NCI-H1694 treated with DMSO at 0.1 percent for 48 hours (cell line): ENCODE results near the gene FAM3D.
A peak's percentile ranks its signal among the peaks of the same experiment; 100 is the strongest.
"Not testable (repeated sequence)": the region's sequence is repeated elsewhere in the genome, so short reads cannot be mapped to it uniquely, and the experiment has no call there.

ENCODE experiments used
- DNase-seq: peaks from one replicate; lab custom pipeline; 2025; lab: John Stamatoyannopoulos, UW

The FAM3D gene, protein sequence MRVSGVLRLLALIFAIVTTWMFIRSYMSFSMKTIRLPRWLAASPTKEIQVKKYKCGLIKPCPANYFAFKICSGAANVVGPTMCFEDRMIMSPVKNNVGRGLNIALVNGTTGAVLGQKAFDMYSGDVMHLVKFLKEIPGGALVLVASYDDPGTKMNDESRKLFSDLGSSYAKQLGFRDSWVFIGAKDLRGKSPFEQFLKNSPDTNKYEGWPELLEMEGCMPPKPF

DNA sequence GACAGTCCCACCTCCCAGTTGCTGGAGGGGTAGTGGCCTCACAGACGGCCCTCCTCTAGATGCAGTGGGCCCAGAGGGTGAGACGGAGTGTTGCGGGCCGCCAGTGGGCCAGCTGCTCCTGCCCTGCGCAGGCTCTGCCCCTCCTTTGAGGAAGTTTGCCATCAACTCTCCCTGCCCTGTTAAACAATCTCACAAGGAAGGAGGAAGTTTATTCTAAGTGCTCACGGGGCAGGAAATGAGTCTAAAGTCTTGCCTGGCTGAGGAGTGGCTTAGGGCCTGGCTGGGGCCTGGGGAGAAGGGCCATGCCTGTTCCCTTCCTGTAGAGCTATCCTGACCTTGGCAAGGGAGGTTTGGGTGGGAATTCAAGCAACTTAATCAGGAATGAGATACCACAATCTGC, at the start of gene FAM3D:
Gene FAM3D (minus strand): TSS at position 92 of the 400 bp plus-strand sequence. CDS start 11,211 bp downstream, outside the sequence.
- no peak for DNase-seq

DNA sequence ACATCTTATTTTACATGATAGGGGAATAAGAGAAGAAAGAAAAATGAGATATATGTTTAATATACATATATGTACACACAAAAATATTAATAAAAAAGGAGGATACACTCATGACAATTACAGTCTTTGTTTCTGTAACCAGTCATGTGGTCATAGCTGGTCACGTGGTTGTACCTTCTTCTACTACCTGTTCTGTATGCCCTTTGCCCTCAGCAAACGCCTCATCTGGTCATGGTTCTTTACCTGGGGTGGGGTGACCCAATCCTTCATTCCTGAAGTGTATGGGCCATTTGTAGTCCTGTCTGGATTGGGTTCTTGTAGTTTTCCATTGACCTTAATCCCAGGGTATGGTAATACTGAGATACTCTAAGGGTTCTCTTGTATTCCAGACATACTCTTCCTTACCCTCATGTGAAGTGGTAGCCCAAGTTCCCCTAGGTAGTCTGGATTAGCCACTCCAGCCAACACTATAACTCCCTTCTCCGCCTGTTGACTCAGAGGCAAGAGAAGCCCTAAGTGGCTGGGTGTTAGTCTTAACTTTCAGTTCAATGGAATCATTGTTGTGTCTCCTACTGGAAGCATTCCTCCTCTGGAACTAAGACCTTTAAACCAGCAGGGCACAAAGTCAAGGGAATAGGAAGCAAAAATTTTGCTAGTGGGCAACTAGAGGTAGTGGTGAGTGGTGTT, 47.3 kb upstream of the FAM3D start:
- DNase-seq = no peak

DNA sequence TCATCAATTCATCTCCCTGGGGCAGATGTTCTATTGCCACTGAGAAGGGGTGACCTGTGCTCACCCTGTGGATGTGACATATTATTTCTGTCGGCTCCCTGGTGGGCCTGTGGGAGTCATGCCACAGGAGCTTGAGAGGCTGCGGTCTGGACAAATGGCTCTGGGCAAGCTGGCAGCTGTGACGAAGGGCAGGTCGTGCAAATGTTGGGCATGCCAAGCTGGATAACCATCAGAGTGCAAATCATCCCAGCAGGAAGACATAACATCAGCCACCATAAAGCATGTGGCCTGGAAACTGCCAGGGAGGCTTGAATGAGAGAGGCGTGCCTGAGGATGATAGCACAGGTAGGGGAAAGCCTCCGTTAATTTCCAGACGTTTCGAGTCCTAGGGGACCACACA, 45.3 kb upstream of the FAM3D start:
- DNase-seq = no peak

DNA sequence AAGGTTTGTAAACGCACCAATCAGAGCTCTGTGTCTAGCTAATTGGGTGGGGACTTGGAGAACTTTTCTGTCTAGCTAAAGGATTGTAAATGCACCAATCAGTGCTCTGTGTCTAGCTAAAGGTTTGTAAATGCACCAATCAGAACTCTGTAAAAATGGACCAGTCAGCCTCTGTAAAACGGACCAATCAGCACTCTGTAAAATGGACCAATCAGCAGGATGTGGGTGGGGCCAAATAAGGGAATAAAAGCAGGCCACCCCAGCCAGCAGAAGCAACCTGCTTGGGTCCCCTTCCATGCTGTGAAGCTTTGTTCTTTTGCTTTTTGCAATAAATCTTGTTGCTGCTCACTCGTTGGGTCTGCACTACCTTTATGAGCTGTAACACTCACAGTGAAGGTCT, 42.4 kb upstream of the FAM3D start:
- DNase-seq = not testable (repeated sequence)

DNA sequence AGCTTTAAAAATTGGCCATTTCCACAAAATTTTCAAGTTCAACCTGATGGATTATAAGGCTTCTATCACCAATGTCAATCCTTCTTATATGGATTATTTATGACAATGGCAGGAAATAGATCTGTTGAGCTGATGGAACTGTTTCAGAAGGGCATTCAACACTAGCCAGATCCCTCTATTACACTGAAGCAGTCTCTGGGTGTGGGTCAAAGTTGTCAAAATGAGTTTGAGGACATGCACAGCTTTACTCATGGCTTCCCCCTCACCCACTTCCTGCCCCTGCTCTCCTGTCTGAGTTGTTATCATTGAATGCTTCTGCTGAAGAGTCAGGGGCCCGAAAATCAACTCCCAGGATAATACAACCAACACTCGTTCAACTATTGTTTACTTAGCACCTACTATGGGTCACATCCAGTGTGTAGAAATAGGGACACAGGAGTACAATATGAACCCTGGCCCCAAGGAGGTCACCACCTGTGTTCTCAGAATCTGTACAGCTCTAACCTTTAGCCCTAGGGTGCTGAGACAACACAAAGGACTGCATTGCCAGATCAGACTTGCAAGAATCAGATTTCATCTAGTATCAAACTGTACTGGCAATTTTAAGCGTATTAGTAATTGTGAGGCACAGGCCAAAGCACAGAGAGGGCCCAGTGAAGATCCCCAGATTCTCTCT, 41.7 kb upstream of the FAM3D start:
- DNase-seq = no peak

DNA sequence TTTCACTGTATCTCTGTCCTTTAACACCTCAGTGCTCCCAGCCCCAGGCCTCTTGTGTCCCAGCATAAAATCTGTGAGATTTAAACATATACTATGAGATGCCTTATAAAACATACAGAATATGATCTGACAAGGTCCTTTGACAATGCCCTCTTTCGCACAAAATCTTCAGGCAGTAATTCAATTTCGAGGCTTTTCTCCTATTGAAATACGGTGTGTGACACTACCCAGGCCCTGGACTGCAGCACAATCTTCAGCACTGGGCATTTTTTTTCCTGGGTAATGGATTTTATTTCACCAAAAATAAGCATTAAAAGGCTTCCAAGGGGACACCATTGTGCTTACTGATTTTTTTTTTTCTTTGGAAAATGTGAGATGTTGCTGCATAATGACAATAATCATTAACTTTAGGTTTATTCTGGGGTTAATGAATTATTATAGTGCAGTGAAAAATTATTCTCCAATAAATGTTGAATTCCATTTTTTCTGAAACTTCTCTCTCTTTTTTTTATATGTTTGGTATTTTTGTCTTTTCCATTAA, 40.9 kb upstream of the FAM3D start:
- no peak for DNase-seq

DNA sequence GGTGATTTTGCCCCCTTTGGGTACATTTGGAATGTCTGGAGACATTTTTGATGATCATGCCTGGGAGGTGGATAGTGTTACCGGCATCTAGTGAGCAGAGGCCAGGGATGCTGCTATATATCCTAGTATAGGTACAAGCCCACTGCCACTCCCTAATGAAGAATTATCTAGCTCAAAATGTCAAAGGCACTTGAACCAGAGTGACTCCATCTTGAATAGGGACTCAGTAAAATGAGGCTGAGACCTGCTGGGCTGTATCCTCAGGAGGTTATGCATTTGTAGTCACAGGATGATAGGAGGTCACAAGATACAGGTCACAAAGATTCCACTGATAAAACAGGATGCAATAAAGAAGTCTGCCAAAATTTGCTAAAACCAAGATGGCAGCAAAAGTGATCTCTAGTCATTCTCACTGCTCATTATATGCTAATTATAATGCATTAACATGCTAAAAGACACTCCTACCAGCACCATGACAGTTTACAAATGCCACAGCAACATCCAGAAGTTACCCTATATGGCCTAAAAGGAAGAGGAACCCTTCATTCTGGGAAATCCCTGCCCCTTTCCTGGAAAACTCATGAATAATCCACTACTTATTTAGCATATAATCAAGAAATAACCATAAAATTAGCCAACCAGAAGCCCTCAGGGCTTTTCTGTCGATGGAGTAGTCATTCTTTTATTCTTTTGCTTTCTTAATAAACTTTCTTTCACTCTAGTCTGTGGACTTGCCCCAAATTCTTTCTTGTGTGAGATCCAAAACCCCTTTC, 40.0 kb upstream of the FAM3D start:
- DNase-seq = no peak

DNA sequence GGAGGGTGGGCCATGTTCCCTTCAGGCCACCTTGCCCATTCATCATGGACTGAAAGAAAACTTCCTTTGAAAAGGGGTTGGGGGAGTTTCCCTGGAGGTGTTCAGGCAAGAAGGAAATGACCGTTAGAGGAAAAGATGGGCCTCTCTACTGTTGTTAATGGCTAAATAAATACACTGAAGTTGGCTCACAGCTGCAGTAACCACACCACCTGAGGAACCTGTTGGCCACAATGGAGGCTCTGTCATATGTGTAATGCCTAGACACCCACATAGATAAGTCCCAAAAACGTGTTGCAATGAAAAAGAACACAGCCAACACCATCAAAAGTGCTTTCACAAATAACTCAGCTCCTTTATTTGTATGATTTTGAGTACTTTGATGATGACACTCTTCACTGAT, 38.2 kb upstream of the FAM3D start:
- no peak for DNase-seq

DNA sequence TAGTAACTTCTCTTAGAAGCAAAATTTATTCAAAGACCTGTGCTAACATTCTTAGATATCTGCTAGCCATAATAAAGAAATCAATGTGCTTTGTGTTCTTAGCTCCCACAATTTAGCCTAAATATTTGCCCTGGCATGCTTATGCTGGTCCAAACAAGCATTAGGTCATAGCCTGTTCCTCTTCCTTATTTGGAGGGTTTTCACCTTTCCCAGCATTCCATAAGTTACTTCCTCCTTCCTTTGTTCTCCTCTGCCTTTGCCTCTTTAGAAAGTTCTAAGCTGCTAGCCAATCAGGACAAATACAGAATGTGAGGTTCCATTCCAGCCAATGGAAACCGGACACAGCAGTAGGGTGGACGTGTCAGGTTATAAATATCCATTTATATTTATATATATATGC, 37.7 kb upstream of the FAM3D start:
- not testable (repeated sequence) for DNase-seq

DNA sequence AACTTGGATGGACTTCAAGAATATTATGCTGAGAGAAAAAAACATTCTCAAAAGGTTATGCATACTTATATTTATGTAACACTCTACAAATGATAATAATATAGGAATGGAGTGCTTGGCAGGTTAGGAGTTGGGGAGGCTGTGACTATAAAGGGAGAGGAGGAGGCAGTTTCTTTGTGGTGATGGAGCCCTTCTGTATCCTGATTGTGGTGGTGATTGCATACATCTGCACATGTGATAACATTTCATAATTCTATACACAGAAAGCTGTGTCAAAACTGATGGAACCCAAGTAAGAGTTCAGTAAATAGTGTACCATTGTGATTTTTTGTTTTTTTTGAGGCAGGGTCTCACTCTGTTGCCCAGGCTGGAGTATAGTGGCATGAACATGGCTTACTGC, 31.7 kb upstream of the FAM3D start:
- no peak for DNase-seq

DNA sequence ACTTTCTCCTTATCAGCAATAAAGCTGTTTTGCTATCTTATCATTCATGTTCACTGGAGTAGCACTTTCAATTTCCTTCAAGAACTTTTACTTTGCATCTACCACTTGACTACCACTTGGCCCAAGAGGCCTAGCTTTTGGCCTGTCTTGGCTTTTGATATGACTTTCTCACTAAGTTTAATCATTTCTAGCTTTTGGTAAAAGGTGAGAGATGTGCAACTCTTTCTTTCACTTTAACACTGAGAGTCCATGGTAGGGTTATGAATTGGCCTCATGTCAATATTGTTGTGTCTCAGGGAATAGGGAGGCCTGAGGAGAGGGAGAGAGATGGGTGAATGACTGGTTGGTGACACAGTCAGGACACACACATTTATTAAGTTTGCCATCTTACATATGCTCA, 31.0 kb upstream of the FAM3D start:
- no peak for DNase-seq

DNA sequence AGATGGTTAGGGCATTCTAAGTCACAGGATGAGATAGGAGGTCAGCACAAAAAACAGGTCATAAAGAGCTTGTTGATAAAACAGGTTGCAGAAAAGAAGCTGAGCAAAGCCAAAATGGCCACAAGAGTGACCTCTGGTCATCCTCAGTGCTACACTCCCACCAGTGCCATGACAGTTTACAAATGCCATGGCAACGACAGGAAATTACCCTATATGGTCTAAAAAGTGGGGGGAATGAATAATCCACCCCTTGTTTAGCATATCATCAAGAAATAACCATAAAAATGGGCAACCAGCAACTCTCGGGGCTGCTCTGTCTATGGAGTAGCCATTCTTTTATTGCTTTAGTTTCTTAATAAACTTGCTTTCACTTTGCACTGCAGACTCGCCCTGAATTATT, 30.2 kb upstream of the FAM3D start:
- DNase-seq = not testable (repeated sequence)

DNA sequence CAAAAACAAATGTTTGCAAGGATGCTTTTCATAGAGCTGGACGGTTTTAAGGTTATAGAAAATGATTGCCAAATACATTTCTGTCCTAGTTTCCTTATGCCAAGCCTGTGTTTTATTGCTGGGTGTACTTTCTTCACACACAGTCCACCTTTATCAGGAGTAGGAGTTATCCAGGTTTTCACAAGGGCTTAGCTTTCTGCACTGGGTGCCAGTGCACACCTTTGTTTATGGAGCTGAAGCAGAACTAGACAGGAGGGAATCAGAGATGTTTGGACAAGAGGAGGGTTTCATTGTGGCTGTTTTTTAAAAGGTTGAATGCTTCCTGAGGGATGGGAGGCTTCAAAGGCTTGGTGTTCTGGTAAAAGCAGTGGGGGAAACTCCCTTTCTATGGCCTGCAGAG, 29.5 kb upstream of the FAM3D start:
- no peak for DNase-seq

DNA sequence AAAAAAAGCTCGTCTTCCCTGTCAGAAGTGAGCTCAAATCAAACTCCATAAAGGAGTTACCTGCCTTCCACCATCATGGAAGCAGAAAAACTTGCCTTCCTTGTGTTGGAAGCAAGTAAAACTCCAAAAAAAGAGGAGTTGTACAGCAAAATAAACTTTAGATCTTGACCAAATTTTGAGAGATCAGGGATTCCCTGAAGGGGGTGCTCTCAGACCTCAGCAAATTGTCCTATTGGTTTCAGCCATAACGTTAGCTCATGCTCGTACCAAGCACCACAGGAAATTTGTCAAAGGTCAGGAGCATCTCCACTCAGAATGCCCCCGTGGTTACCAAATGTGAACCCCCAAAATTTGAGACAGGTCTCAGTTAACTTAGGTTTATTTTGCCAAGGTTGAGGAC, 28.7 kb upstream of the FAM3D start:
- DNase-seq = not testable (repeated sequence)

DNA sequence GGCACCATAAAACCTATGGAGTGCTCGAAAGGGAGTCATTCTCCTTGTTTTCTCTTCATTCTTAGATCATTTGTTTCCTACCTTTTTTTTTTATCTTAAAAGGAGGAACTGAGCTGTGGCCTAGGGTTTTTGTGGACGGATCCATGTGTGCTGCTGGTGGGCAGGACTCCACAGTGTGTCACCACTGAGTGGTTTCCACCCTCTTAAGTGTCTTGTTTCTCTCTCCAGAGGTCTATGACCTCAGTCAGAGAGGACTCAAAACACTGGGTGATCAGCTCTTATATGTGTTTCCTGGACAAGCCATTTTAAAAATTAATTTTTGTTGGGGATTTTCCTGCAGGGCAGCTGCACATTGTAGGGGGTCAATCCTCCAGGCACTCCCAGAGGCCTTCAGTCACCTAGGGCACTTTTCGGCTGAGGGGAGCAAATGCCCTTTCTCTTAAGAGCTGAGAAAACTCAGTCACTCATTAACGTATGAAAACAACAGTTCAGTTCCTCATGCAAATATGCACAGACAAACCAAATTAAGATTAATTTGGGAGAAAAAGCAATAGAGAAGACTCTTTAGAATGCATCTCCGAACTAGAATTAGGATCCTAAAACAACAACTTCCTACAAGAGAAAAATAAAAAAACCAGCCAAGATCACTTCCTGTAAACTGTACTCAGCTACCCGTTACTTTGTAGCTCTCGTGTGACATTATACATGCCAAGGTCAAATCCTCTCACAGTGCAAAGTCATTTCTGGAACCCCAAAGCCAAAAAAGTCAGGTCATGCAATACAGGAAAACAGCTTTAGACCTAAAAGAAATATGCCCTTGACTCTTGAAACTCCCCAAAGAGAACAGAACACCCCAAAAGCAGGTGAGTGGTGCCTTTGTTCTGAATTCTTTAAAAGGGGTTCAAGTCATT, 27.6 kb upstream of the FAM3D start:
- DNase-seq = no peak

DNA sequence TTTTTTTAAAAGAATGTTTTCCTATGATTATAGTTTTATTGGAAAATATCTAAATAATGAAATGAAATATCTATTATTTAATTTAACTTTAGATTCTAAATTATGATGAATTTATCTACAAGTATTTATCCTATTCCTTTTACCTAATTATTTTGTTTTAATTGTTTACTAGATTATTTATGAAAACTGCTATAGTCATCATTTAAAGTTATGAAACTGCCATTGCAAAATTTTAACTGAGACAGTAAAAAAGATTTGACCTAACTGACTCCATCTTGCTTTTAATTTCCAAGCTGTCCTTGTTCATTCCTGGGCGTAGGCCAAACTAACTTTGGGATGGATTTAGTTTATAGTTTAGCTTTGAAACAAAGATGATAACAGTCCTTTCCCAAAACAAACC, 25.9 kb upstream of the FAM3D start:
- DNase-seq = no peak

DNA sequence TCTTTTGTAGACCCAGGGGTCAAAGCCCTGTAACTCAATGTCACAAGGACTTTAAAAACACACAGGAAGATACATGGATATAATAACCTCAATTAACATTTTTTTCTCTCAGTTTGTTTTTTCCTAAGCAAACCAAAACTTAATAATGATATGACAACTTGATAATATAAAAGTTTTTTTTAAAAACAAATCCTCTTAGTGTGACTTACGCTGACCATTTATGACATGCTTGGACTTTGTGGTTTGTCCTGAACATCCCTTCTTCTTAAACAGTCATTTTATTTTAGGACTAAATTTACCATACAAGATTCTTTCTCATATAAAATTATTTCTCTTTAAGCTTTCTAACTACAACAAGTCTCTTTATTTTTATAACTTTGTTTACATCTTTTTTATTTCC, 25.4 kb upstream of the FAM3D start:
- DNase-seq = no peak

DNA sequence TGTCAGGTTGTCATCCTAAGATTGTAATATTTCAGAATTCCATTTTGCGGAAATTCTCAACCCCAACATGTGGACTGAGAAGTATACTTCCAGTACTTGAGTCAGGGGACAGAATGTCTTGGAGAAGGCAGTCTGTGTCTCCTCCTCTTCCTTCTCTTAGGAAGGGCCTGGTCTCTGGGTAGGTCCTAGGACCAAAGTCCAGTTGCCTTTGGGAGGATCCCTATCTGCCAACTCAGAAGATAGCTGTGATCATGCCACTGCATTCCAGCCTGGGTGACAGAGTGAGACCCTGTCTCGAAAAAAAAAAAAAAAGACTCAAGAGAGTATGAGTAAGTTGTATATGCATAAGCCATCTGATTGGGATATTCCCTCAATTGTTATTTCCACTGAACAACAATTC, 23.9 kb upstream of the FAM3D start:
- no peak for DNase-seq

DNA sequence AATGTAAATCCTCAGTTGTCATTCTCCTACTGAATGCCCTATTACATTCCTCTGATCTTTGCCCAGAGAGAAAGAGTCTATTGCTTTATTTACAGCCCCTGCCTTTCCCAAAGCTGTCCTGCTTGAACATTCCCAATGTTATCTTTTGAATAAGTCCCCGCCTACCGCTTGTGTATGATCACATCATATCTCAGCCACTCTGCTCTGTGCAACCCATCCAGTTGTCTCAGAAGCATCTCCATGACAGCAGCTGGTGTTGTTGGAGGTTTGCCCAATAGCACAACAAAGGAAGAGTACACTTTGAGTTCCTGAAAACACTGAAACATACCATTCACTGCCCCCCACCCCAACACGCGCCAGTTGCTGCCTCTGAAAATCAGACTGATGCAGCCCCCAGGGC, 22.0 kb upstream of the FAM3D start:
- peak; percentile 7 for DNase-seq

DNA sequence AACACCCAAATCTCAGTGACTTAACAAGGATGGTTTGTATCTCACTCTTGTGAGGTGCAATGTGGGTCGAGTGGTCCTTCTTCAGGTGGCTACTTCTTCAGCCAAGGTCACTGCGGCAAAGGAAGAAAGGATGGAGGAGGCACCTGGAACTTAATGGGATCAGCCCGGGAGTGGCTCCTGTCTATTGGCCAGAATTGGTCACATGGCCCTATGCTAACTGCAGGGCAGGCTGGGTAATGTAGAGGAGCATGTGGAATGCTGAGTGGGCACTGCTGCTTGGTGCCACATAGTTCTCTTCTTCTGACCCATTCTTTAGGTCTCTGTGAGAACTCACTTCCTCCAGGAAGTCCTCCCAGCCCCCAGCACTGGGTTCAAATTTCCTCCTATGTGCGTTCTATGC, 20.3 kb upstream of the FAM3D start:
- no peak for DNase-seq

DNA sequence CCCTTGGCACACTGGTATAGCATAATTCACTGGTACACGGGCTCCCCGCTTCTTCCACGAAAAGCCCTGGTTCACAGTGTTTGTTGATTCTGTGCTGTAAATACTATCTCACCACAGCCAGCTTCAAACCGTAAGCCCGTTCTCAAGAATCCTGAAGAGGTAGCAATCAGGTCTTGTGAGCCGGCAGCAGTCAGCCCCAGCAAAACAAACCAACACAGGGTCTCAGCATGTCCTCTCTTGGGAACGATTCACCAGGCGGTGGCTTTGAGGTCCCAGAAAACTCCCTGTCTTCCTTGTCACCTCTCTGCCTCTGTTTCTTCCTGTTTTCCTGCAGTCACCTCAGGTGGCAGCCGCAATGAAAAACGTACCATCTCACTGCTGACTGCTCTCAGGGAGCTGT, 19.1 kb upstream of the FAM3D start:
- no peak for DNase-seq
